GM18507 (cell line): Measurements from ENCODE around the gene CAMK2D.
"Not testable (repeated sequence)": the region's sequence is repeated elsewhere in the genome, so short reads cannot be mapped to it uniquely, and the experiment has no call there.

Source experiments
- DNase-seq: peaks from one replicate; pipeline ENCODE4 v3.0.0; 2011; ENCODE audit warnings: low read depth; ENCODE audit not compliant: insufficient read length; ENCODE audit errors: extremely low spot score
- FAIRE-seq: peaks from 2 replicates; lab custom pipeline; 2011; peaks lifted over from hg19 to GRCh38; lab: Jason Lieb, UNC

The CAMK2D gene

GRCh38 chr4:113761620-113762185 is at the start of gene CAMK2D:
CAMK2D (minus strand) TSS chr4:113761738; CDS start chr4:113761068, 670 bp downstream.
- no peak for FAIRE-seq
- DNase-seq, result peak; percentile 50

GRCh38 chr4:113810906-113811305 is 49.4 kb upstream of the CAMK2D start:
- DNase-seq, result no peak
- no peak for FAIRE-seq

GRCh38 chr4:113809311-113809710 is 47.8 kb upstream of the CAMK2D start:
- FAIRE-seq (no peak), DNase-seq (no peak)

- no peak for DNase-seq
- no peak for FAIRE-seq
Measured at GRCh38 chr4:113806850-113807249, 45.3 kb upstream of the CAMK2D start.

GRCh38 chr4:113801882-113802281 is 40.3 kb upstream of the CAMK2D start:
- DNase-seq (no peak), FAIRE-seq (no peak)

GRCh38 chr4:113796381-113796780 is 34.8 kb upstream of the CAMK2D start:
- FAIRE-seq, DNase-seq: not testable (repeated sequence)

GRCh38 chr4:113790478-113790877 is 28.9 kb upstream of the CAMK2D start:
- FAIRE-seq, result no peak

GRCh38 chr4:113788888-113789287 is 27.4 kb upstream of the CAMK2D start:
- FAIRE-seq (peak; percentile 61), DNase-seq (no peak)

More at GRCh38 chr4:113790478-113790877, 28.9 kb upstream of the CAMK2D start:
- DNase-seq, result no peak

GRCh38 chr4:113785781-113786180 is 24.2 kb upstream of the CAMK2D start:
- no peak for FAIRE-seq
- DNase-seq, result no peak

- no peak for DNase-seq
- peak; percentile 15 for FAIRE-seq
Measured at GRCh38 chr4:113784497-113785250, 23.1 kb upstream of the CAMK2D start.

GRCh38 chr4:113783701-113784100 is 22.2 kb upstream of the CAMK2D start:
- FAIRE-seq (peak; percentile 12), DNase-seq (no peak)

GRCh38 chr4:113783289-113783688 is 21.8 kb upstream of the CAMK2D start:
- no peak for FAIRE-seq
- no peak for DNase-seq

GRCh38 chr4:113781439-113782040 is 20.0 kb upstream of the CAMK2D start:
- peak; percentile 83 for FAIRE-seq
- DNase-seq, result no peak

GRCh38 chr4:113776679-113777078 is 15.1 kb upstream of the CAMK2D start:
- DNase-seq (no peak), FAIRE-seq (no peak)

- DNase-seq (no peak), FAIRE-seq (no peak)
Measured at GRCh38 chr4:113776016-113776415, 14.5 kb upstream of the CAMK2D start.

- FAIRE-seq (no peak), DNase-seq (no peak)
Measured at GRCh38 chr4:113773756-113774155, 12.2 kb upstream of the CAMK2D start.

GRCh38 chr4:113773014-113773413 is 11.5 kb upstream of the CAMK2D start:
- FAIRE-seq (no peak), DNase-seq (no peak)

- DNase-seq (no peak), FAIRE-seq (no peak)
Measured at GRCh38 chr4:113772319-113772718, 10.8 kb upstream of the CAMK2D start.

- no peak for FAIRE-seq
- no peak for DNase-seq
Measured at GRCh38 chr4:113769744-113770143, 8.2 kb upstream of the CAMK2D start.

GRCh38 chr4:113768952-113769351 is 7.4 kb upstream of the CAMK2D start:
- no peak for DNase-seq
- FAIRE-seq, result no peak

- DNase-seq (no peak), FAIRE-seq (no peak)
Measured at GRCh38 chr4:113766882-113767281, 5.3 kb upstream of the CAMK2D start.
